Mammary epithelial cell (primary cell): ENCODE data around the gene WDR64.

Experiments
- EZH2 ChIP-seq: IDR thresholded peaks from 2 replicates; pipeline ENCODE4 v1.6.1; 2012; ENCODE audit warnings: low read length, inconsistent platforms, borderline replicate concordance
- TF ChIP-seq, protein P1 (sequence below), 2 donors: IDR thresholded peaks in 1 of 2; conservative IDR thresholded peaks in 1 of 2; 2 replicates each; pipeline ENCODE4 v1.5.1; 2011 to 2012; ENCODE audit warnings: inconsistent platforms in 2 of 2, low read length in 2 of 2, mild to moderate bottlenecking in 2 of 2, control low read depth in 1 of 2, low read depth in 1 of 2; ENCODE audit not compliant: insufficient read depth in 1 of 2; ENCODE audit errors: extremely low read depth in 1 of 2

DNA sequence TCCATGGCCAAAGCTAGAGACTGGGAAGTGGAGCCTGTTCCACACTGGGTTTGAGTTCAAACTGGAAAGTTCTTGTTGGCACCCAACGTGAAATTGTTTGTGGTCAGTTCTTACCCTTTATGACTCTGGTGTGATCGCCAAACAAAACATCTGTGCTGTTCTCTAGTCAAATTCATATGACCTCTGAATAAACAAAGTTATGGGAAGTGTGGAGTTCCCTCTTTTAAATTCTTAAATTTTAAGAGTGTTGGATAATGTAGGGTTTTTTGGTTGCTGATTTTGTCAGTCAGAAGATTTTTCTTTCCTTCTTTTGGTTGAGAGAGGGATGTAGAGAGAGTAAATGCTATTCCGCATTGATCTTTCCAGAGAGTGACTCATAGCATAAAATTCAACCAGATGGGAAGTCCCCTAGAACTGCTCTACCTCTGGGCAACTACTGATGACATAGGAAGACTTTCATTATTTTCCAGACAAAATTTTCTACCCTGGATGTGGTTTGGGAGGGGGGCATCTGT lies 48.3 kb upstream of the WDR64 start:
- TF ChIP-seq, protein P1, sequence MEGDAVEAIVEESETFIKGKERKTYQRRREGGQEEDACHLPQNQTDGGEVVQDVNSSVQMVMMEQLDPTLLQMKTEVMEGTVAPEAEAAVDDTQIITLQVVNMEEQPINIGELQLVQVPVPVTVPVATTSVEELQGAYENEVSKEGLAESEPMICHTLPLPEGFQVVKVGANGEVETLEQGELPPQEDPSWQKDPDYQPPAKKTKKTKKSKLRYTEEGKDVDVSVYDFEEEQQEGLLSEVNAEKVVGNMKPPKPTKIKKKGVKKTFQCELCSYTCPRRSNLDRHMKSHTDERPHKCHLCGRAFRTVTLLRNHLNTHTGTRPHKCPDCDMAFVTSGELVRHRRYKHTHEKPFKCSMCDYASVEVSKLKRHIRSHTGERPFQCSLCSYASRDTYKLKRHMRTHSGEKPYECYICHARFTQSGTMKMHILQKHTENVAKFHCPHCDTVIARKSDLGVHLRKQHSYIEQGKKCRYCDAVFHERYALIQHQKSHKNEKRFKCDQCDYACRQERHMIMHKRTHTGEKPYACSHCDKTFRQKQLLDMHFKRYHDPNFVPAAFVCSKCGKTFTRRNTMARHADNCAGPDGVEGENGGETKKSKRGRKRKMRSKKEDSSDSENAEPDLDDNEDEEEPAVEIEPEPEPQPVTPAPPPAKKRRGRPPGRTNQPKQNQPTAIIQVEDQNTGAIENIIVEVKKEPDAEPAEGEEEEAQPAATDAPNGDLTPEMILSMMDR (conservative IDR thresholded peaks at IDR 0.05 in 1 of 2, IDR thresholded peaks at IDR 0.05 in 1 of 2; ENCODE audit: extremely low read depth in 1 of 2, insufficient read depth in 1 of 2, low read depth in 1 of 2, low read length in 2 of 2) = no peak
- TF ChIP-seq EZH2 = no peak
